DND-41 (cell line): ENCODE data around the gene CFAP92.

Source experiments
- ATAC-seq: fragments of 200-7000 bp; cut with Tn5 transposase; 3 replicates; pipeline ENCODE4 v1.9.1; 2021; ENCODE audit warnings: low read depth; ENCODE audit not compliant: insufficient read depth
- DNase-seq: peaks from one replicate; pipeline ENCODE4 v3.0.0-alpha.2; 2020
- H2AFZ ChIP-seq: 2 replicates; pipeline ENCODE4 v1.6.0; 2012; ENCODE audit warnings: low read depth, low read length
- H3K27ac ChIP-seq: 2 replicates; pipeline ENCODE4 v1.5.1; 2012; ENCODE audit warnings: low read length, inconsistent platforms
- H3K27me3 ChIP-seq: fragments of 200-600 bp; sonication (generic); 2 replicates; pipeline ENCODE4 v1.6.0; 2012; ENCODE audit warnings: low read length, mild to moderate bottlenecking, inconsistent platforms; ENCODE audit not compliant: insufficient read depth, poor library complexity
- H3K36me3 ChIP-seq: 2 replicates; pipeline ENCODE4 v1.5.1; 2012; ENCODE audit warnings: low read length, inconsistent platforms; ENCODE audit not compliant: insufficient read depth
- H3K4me1 ChIP-seq: 2 replicates; pipeline ENCODE4 v1.5.1; 2012; ENCODE audit warnings: mild to moderate bottlenecking, low read length; ENCODE audit not compliant: insufficient read depth
- H3K4me2 ChIP-seq: 2 replicates; pipeline ENCODE4 v1.6.0; 2012; ENCODE audit warnings: mild to moderate bottlenecking, moderate library complexity, low read length, inconsistent platforms; ENCODE audit not compliant: insufficient read depth
- H3K4me3 ChIP-seq, 2 experiments: fragments of 200-600 bp in 1 of 2; shearing (Covaris generic) in 1 of 2; 2 replicates each; pipeline ENCODE4 v1.5.1; 2012 to 2016; ENCODE audit warnings: inconsistent platforms in 2 of 2, low read length in 2 of 2, mild to moderate bottlenecking in 2 of 2, low read depth in 1 of 2, moderate library complexity in 1 of 2
- H3K79me2 ChIP-seq: 2 replicates; pipeline ENCODE4 v1.6.0; 2012; ENCODE audit warnings: low read length, inconsistent platforms; ENCODE audit not compliant: insufficient read depth
- H3K9ac ChIP-seq: 2 replicates; pipeline ENCODE4 v1.6.0; 2012; ENCODE audit warnings: low read depth, mild to moderate bottlenecking, inconsistent platforms, low read length, moderate library complexity
- H3K9me3 ChIP-seq: 2 replicates; pipeline ENCODE4 v1.5.1; 2012; ENCODE audit warnings: low read length, moderate library complexity, mild to moderate bottlenecking, inconsistent platforms; ENCODE audit not compliant: insufficient read depth, severe bottlenecking
- H4K20me1 ChIP-seq: 2 replicates; pipeline ENCODE4 v1.6.0; 2012; ENCODE audit warnings: low read length; ENCODE audit not compliant: insufficient read depth
- EZH2 ChIP-seq: IDR thresholded peaks from 3 replicates; pipeline ENCODE4 v1.6.1; 2012; ENCODE audit warnings: borderline replicate concordance, low read depth, mild to moderate bottlenecking, moderate library complexity, low read length, inconsistent platforms; ENCODE audit not compliant: severe bottlenecking
- TF ChIP-seq, protein P1 (sequence below): IDR thresholded peaks from 2 replicates; pipeline ENCODE4 v1.5.1; 2012; ENCODE audit warnings: borderline replicate concordance, low read length, moderate library complexity, mild to moderate bottlenecking; ENCODE audit not compliant: poor library complexity, severe bottlenecking; ENCODE audit errors: extremely low read depth

The CFAP92 gene

DNA sequence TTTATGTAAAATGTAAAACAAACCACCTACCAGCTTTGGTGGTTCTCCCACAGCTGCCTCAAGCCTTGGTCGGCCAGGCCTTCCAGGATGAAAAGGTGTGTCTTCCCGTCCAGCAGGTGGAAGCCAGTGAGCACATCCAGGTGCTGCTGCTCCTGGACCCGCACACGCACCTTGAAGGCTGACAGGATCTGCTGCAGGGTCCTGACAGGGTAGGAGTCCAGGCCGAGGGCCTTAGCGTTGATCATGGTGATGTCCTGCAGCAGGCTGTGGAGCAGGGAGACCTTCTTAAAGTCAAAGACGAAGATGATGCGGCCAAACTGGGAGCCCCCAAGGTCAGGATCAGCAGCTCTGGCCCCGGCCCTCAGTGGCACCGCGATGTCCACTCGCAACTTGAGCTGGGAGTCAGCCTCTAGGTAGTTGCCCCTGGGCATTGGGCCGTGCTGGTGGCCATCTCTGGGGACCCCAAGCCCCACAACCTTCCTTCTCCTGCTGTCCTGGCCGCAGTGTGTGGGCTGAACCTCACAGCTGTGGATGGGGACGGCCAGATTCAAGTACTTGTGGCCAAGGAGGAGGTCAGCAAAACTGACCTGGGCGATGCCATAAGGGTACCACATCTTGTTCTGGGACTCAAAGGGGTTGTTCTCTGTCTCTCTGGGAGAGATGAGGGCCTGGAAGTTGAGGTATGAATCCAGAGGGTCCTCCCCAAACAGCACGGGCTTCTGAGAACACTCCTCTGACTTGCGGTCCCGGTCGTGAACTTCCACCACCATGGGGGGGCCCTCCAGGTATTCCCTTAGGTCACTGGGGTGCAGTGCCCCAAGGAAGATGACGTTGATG is 48.6 kb downstream of the CFAP92 start:
- DNase-seq: no peak
- TF ChIP-seq, protein P1, sequence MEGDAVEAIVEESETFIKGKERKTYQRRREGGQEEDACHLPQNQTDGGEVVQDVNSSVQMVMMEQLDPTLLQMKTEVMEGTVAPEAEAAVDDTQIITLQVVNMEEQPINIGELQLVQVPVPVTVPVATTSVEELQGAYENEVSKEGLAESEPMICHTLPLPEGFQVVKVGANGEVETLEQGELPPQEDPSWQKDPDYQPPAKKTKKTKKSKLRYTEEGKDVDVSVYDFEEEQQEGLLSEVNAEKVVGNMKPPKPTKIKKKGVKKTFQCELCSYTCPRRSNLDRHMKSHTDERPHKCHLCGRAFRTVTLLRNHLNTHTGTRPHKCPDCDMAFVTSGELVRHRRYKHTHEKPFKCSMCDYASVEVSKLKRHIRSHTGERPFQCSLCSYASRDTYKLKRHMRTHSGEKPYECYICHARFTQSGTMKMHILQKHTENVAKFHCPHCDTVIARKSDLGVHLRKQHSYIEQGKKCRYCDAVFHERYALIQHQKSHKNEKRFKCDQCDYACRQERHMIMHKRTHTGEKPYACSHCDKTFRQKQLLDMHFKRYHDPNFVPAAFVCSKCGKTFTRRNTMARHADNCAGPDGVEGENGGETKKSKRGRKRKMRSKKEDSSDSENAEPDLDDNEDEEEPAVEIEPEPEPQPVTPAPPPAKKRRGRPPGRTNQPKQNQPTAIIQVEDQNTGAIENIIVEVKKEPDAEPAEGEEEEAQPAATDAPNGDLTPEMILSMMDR: no peak
- TF ChIP-seq EZH2: no peak

DNA sequence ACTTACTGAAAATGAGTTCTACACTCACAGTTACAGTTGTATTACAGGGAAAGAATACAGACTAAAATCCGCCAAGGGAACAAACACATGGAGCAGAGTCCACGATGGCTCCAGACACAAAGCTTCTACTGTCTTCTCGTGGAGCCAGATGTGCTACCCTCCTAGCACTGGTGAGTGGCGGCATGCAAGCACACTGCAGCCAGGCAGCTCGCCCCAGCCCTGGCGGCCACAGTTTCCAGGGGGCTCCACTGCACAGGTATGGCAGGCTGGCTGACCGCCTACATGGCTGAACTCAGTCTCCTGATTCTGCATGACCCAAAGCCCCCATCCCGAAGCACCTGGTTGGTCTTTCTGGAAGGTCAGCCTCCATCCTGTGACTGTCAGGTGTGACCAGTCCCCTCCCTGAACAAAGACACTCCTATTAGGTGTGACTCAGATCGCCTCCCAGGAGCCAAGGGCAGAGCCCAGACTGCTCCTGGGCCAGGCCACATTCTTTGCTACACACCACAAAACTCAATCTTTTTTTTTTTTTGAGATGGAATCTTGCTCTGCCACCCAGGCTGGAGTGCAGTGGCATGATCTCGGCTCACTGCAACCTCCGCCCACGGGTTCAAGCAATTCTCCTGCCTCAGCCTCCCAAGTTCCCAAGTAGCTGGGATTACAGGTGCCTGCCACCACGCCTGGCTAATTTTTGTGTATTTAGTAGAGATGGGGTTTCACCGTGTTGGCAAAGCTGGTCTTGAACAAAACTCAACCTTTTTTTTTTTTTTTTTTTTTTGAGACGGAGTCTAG is 51.5 kb downstream of the CFAP92 start:
- ATAC-seq (no peak), DNase-seq (no peak)
- Histone ChIP-seq H3K9ac (no peak overlapping the region), H3K4me2 (no peak overlapping the region), H3K36me3 (no peaks in the 10 kb centered on the region), H3K27ac (no peak overlapping the region), H3K27me3 (no peaks in the 10 kb centered on the region), H3K4me1 (no peaks in the 10 kb centered on the region), H3K4me3 (no peak overlapping the region), H2AFZ (no peak overlapping the region), H3K9me3 (no peaks in the 10 kb centered on the region), H3K79me2 (no peaks in the 10 kb centered on the region), H4K20me1 (no peaks in the 10 kb centered on the region)
- TF ChIP-seq EZH2: no peak
- TF ChIP-seq, protein P1: no peak

More for the DNA sequence above, 48.6 kb downstream of the CFAP92 start:
- no peak overlapping the region for H3K9ac ChIP-seq
- no peaks in the 10 kb centered on the region for H3K4me1 ChIP-seq
- H3K9me3 ChIP-seq: no peaks in the 10 kb centered on the region
- H3K36me3 ChIP-seq: no peaks in the 10 kb centered on the region
- H3K4me3 ChIP-seq: no peak overlapping the region
- H3K79me2 ChIP-seq: no peaks in the 10 kb centered on the region
- no peak overlapping the region for H2AFZ ChIP-seq
- H3K27me3 ChIP-seq: no peaks in the 10 kb centered on the region
- ATAC-seq: no peak
- H4K20me1 ChIP-seq: no peaks in the 10 kb centered on the region
- H3K4me2 ChIP-seq: no peak overlapping the region
- no peak overlapping the region for H3K27ac ChIP-seq

DNA sequence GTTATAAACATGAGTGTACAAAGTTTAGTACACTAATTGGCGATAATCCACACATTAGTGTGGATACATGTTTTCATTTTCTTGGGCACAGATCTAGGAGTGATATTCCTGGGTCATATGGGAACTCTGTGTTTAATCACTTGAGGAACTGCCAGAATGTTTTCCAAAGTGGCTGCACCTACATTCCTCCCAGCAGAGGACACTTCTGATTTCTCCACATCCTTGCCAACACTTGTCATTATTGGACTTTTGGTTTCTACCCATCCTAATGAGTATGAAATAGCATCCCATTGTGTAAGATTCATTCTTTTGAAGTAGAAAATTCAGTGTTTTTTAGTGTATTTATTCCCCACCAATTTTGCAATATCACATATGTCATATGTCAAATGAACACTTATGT is 53.6 kb downstream of the CFAP92 start:
- no peaks in the 10 kb centered on the region for H3K4me1 ChIP-seq
- H3K9me3 ChIP-seq: no peaks in the 10 kb centered on the region
- no peak overlapping the region for H3K4me2 ChIP-seq
- no peak overlapping the region for H3K27ac ChIP-seq
- no peaks in the 10 kb centered on the region for H3K27me3 ChIP-seq
- ATAC-seq (no peak), DNase-seq (no peak)
- H3K79me2 ChIP-seq: no peaks in the 10 kb centered on the region
- H3K36me3 ChIP-seq: no peaks in the 10 kb centered on the region
- H3K4me3 ChIP-seq: no peak overlapping the region
- H2AFZ ChIP-seq: no peak overlapping the region
- TF ChIP-seq, protein P1: no peak
- TF ChIP-seq EZH2: no peak
- no peak overlapping the region for H3K9ac ChIP-seq
- no peaks in the 10 kb centered on the region for H4K20me1 ChIP-seq
